Neural crest cell (in vitro differentiated cells): Measurements from ENCODE around the gene ENTREP1. TPM values are rescaled to one million over a fixed set of nuclear protein-coding genes. Genes with fewer than 3 reads are reported as not detected.

Experiments
- total RNA-seq: library from RNA; stranded (reverse); gene quantifications from 2 replicates; pipeline ENCODE4 v1.2.1, GENCODE V29; 2021

Gene ENTREP1
- total RNA-seq, 1 donor from 2014 or later, result 0.44 TPM

Other genes starting within 250 kb of the ENTREP1 start
- 24.0 and 27.8 TPM in 2 replicates for gene TJP2, start 150.9 kb upstream of the ENTREP1 start, total RNA-seq